ENCODE data around the gene AKAP8L. TPM values are rescaled to one million over a fixed set of nuclear protein-coding genes. Genes with fewer than 3 reads are reported as not detected.
A peak's percentile ranks its signal among the peaks of the same experiment; 100 is the strongest.

Gene AKAP8L
- total and polyA plus RNA-seq, 2 of the 8 experiments (the other 6 are each of a cell fraction or from before 2014, with no cell fraction given), result 75.1 to 138 TPM

DNA sequence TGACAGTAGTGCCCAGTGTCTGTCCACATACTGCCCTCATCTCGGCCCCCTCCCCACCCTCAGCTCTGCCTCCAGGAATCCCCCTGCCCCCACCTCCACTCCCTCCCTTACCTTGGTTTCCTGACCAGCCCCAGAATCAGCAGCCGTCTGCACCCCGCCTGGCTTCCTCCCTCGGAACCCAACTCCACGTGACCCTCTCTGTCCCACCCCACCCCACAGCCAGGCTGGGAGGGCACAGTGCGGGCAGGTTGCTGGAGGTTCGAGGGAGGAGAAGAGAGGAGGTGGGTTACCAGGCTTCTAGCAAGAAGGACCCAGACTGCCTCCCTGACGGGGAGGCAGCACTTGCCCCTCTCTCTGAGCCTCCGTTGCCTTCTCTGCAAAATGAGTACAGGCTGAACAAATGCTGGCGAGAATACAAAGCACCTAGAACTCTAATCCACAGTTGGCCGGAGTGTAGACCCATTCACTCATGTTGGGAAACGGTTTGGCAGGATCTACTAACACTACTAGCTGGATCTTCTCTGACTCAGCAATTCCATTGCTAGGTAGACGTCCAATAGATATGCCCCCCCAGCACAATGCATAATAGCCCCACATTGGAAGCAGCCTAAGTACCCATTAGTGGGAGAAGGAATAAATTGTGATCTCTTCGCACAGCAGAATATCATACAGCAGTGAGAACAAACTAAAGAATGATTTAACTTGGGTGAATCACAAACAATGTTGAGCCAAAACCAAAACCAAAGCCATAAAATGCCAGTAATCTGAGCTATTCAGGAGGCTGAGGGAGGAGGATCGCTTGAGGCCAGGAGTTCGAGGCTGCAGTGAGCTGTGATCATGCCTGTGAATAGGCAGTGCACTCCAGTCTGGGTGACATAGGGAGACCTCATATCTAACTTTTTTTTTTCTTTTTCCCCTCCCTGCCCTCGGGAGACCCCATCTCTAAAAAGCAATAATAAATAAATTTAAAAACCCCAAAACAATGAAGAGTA lies 45.9 kb upstream of the AKAP8L start, which contains the start of gene RASAL3:
Gene RASAL3 (minus strand): TSS at position 151 of the 992 bp plus-strand sequence. CDS start 186 bp downstream, outside the sequence.
- FAIRE-seq (no peak), DNase-seq (ENCODE audit: low read depth in 1 of 2, low spot score in 2 of 2) (no peak)
- Histone ChIP-seq H3K27me3 (replicated peaks in 1 of 4; ENCODE audit: control insufficient read depth in 3 of 4, extremely low read depth in 1 of 4, insufficient read depth in 3 of 4, low read length in 3 of 4) (peaks cover 12 to 26% (median 19%) of the 10 kb centered on the region in 4 experiments), H3K36me3 (ENCODE audit: control insufficient read depth in 2 of 4, insufficient read depth in 4 of 4, low read length in 3 of 4) (no peaks in the 10 kb centered on the region), H3K4me1 (replicated peaks in 1 of 4; ENCODE audit: control insufficient read depth in 3 of 4, insufficient read depth in 4 of 4, low read length in 3 of 4) (peaks cover 0 to 3% (median 2%) of the 10 kb centered on the region in 4 experiments; a peak in 2 of 7 replicates), H2AK5ac (ENCODE audit: low read depth, low read length) (no peak within 1 kb of the TSS), H3K27ac (ENCODE audit: low read depth, low read length) (no peak within 1 kb of the TSS), H3K18ac (ENCODE audit: extremely low read depth, low read length) (no peak within 1 kb of the TSS), H3K79me1 (ENCODE audit: low read depth, low read length) (no peaks in the 10 kb centered on the region), H2BK12ac (ENCODE audit: low read depth, low read length) (no peak within 1 kb of the TSS; the same call in 1 of the 2 replicates), H4K91ac (replicated peaks; ENCODE audit: insufficient read length, low read length) (no peak within 1 kb of the TSS), H3K4me2 (ENCODE audit: insufficient read depth in 1 of 2, low read depth in 2 of 2, low read length in 2 of 2) (peak within 1 kb of the TSS; percentile 9 to 10; a peak in 2 of 4 replicates), H2AFZ (ENCODE audit: low read length) (no peak within 1 kb of the TSS; the same call in 1 of the 2 replicates), H3K4me3 (ENCODE audit: extremely low read depth in 1 of 4, insufficient read depth in 2 of 4, low read depth in 3 of 4, low read length in 4 of 4) (peak within 1 kb of the TSS in 1 of 4 experiments; percentile 33; a peak in 1 of 8 replicates), H4K5ac (ENCODE audit: insufficient read length, low read depth, low read length) (no peak within 1 kb of the TSS), H2BK20ac (ENCODE audit: low read length) (no peak within 1 kb of the TSS), H4K8ac (ENCODE audit: extremely low read depth, insufficient read depth, low read length) (peak within 1 kb of the TSS; percentile 83; the same call in 1 of the 2 replicates), H4K20me1 (replicated peaks in 1 of 2; ENCODE audit: control insufficient read depth in 1 of 2, insufficient read depth in 2 of 2, low read length in 2 of 2) (peaks cover 3 to 8% of the 10 kb centered on the region in 2 experiments), H2BK120ac (replicated peaks; ENCODE audit: low read depth, low read length) (no peak within 1 kb of the TSS), H3K14ac (ENCODE audit: insufficient read length) (no peak within 1 kb of the TSS), H3K23me2 (ENCODE audit: low read depth, low read length) (peaks cover 2% of the 10 kb centered on the region; the same call in 1 of the 2 replicates), H3K56ac (replicated peaks; ENCODE audit: insufficient read length, low read depth, low read length) (no peak within 1 kb of the TSS), H3K4ac (replicated peaks; ENCODE audit: insufficient read length, low read depth, low read length) (no peak within 1 kb of the TSS), H3K79me2 (ENCODE audit: control insufficient read depth in 1 of 2, insufficient read depth in 2 of 2, low read length in 2 of 2) (no peaks in the 10 kb centered on the region), H3K9me3 (ENCODE audit: insufficient read depth in 2 of 2, low read depth in 1 of 2, low read length in 1 of 2) (no peaks in the 10 kb centered on the region), H2BK5ac (ENCODE audit: low read depth, low read length) (no peak within 1 kb of the TSS), H3K9ac (replicated peaks in 1 of 4; ENCODE audit: extremely low read depth in 1 of 4, low read depth in 3 of 4, low read length in 3 of 4) (no peak within 1 kb of the TSS), H2BK15ac (ENCODE audit: low read length) (peak within 1 kb of the TSS; percentile 25; the same call in 1 of the 2 replicates), H3K23ac (ENCODE audit: insufficient read length) (no peak within 1 kb of the TSS)
- WGBS, 2 experiments (ENCODE audit: extremely low coverage in 1 of 2, insufficient coverage in 1 of 2, insufficient read length in 1 of 2, insufficient replicate concordance in 2 of 2, low coverage in 1 of 2, low lambda C conversion rate in 2 of 2, missing lambda C conversion rate in 1 of 2), result 75% methylated on average over 16 of the region's 17 CpGs; no CpG with 5 or more reads in 1 of the 2 experiments
- ChIA-PET CTCF (ENCODE audit: partially characterized antibody) (interaction anchor here (0.7 to 4.5 kb wide), 2 partner anchors 10 to 932 kb away, joined by 5 to 25 read pairs; no protein-coding TSS in a partner anchor), POLR2A (ENCODE audit: partially characterized antibody) (no interaction called here)
- TF ChIP-seq NRF1 (IDR thresholded peaks at IDR 0.05; ENCODE audit: low read depth, low read length), result no peak
- no peak for TF ChIP-seq ZNF274 (IDR thresholded peaks at IDR 0.05; ENCODE audit: borderline replicate concordance, extremely low read depth, low read length)
- no peak for TF ChIP-seq SP2 (IDR thresholded peaks at IDR 0.05; ENCODE audit: low read length)
- no peak for TF ChIP-seq JUN (IDR thresholded peaks at IDR 0.05; ENCODE audit: low read depth, low read length)
- no peak for TF ChIP-seq RNF2 (IDR thresholded peaks at IDR 0.05; ENCODE audit: borderline replicate concordance, low read depth, low read length, missing control alignments, poor library complexity, severe bottlenecking)
- TF ChIP-seq EZH2 (IDR thresholded peaks at IDR 0.05; ENCODE audit: low read depth, low read length, severe bottlenecking), result no peak
- TF ChIP-seq TBP (IDR thresholded peaks at IDR 0.05; ENCODE audit: low read depth, low read length), result no peak
- TF ChIP-seq TEAD4 (IDR thresholded peaks at IDR 0.05; ENCODE audit: low read depth, low read length), result no peak
- TF ChIP-seq RXRA (IDR thresholded peaks at IDR 0.05; ENCODE audit: insufficient read depth, low read depth, low read length), result no peak
- TF ChIP-seq KDM1A (IDR thresholded peaks at IDR 0.05; ENCODE audit: borderline replicate concordance, low read length), result no peak
- no peak for TF ChIP-seq SP1 (IDR thresholded peaks at IDR 0.05; ENCODE audit: low read depth, low read length)

All from H1 (cell line).